K562 (cell line): ENCODE data around the gene TRPC4AP. TPM values are rescaled to one million over a fixed set of nuclear protein-coding genes. Genes with fewer than 3 reads are reported as not detected.

Experiments used
- ATAC-seq: fragments of 200-7000 bp; cut with Tn5 transposase; 3 replicates; pipeline ENCODE4 v1.9.1; 2020; ENCODE audit warnings: moderate library complexity
- BruUV-seq: library from RNA; stranded (reverse); fragments of 400-500 nt; replicated peaks from 2 replicates; lab custom pipeline; 2021; lab: Mats Ljungman, UMichigan
- CTCF ChIA-PET: fragments of 300-600 bp; formaldehyde crosslinking; extraction: SDS; loops from one replicate; lab custom pipeline; 2021; ENCODE audit warnings: low intra/inter-chr PET ratio; lab: Yijun Ruan, JAX
- POLR2A ChIA-PET: fragments of 300-600, 350-650 bp; sonication (Branson Sonifier 250); formaldehyde crosslinking; extraction: SDS; loops from one replicate; lab custom pipeline; 2021; ENCODE audit warnings: antibody characterized with exemption, inconsistent platforms; lab: Yijun Ruan, JAX
- DNase-seq, 4 experiments: peaks; one replicate each; pipeline versions ENCODE4 v3.0.0 to v3.0.0-alpha.2; 2011 to 2018; ENCODE audit warnings: low spot score in 3 of 4, mixed read lengths in 3 of 4; ENCODE audit errors: extremely low read depth in 1 of 4
- FAIRE-seq: peaks from 2 replicates; lab custom pipeline; 2011; peaks lifted over from hg19 to GRCh38; lab: Jason Lieb, UNC
- H2AFZ ChIP-seq: 2 replicates; pipeline ENCODE4 v1.6.0; 2011; ENCODE audit warnings: low read depth, low read length, control low read depth, inconsistent platforms
- H3K27ac ChIP-seq: fragments of 200-600 bp; 3 replicates; pipeline ENCODE4 v1.8.0; 2011; ENCODE audit warnings: low read depth, mild to moderate bottlenecking, control low read depth, inconsistent platforms, low read length, moderate library complexity, mixed read lengths; ENCODE audit errors: extremely low read depth
- H3K27me3 ChIP-seq, 2 experiments: fragments of 300-600 bp in 1 of 2; 2 replicates in 1 of 2; 3 replicates in 1 of 2; pipeline versions ENCODE4 v1.6.0 to v1.8.0; 2011; ENCODE audit warnings: inconsistent platforms in 2 of 2, low read length in 2 of 2, mild to moderate bottlenecking in 1 of 2, mixed read lengths in 1 of 2, moderate library complexity in 1 of 2; ENCODE audit not compliant: control insufficient read depth in 2 of 2, insufficient read depth in 2 of 2
- H3K36me3 ChIP-seq: fragments of 300-600 bp; 3 replicates; pipeline ENCODE4 v1.8.0; 2011; ENCODE audit warnings: mild to moderate bottlenecking, low read length, inconsistent platforms; ENCODE audit not compliant: control insufficient read depth, insufficient read depth
- H3K4me1 ChIP-seq, 2 experiments: fragments of 200-600 bp in 1 of 2; replicated peaks in 1 of 2; 2 replicates in 1 of 2; 3 replicates in 1 of 2; pipeline versions ENCODE4 v1.5.1 to v1.8.0; 2011; ENCODE audit warnings: inconsistent platforms in 2 of 2, low read length in 2 of 2, mild to moderate bottlenecking in 1 of 2, mixed read lengths in 1 of 2, moderate library complexity in 1 of 2; ENCODE audit not compliant: control insufficient read depth in 2 of 2, insufficient read depth in 2 of 2
- H3K4me2 ChIP-seq: 2 replicates; pipeline ENCODE4 v1.6.1; 2011; ENCODE audit warnings: low read length, control low read depth, inconsistent platforms, mixed read lengths; ENCODE audit not compliant: insufficient read depth
- H3K4me3 ChIP-seq: fragments of 200-600 bp; sonication (generic), shearing (Covaris generic); 2 replicates; pipeline ENCODE4 v1.5.1; 2016; ENCODE audit warnings: control low read depth, inconsistent platforms
- H3K79me2 ChIP-seq: fragments of 200-600 bp; 3 replicates; pipeline ENCODE4 v1.8.0; 2011; ENCODE audit warnings: low read length, inconsistent platforms; ENCODE audit not compliant: control insufficient read depth, insufficient read depth
- H3K9ac ChIP-seq, 2 experiments: 2 replicates each; pipeline versions ENCODE4 v1.6.0 to v1.6.1; 2011; ENCODE audit warnings: low read depth in 2 of 2, low read length in 2 of 2, control low read depth in 1 of 2, inconsistent platforms in 1 of 2, mild to moderate bottlenecking in 1 of 2, mixed read lengths in 1 of 2; ENCODE audit not compliant: insufficient read depth in 1 of 2
- H3K9me1 ChIP-seq: one replicate; pipeline ENCODE4 v1.6.0; 2011; ENCODE audit warnings: inconsistent platforms, mild to moderate bottlenecking, low read length, moderate library complexity; ENCODE audit not compliant: control insufficient read depth, insufficient read depth
- H3K9me3 ChIP-seq: replicated peaks from 2 replicates; pipeline ENCODE4 v1.5.1; 2011; ENCODE audit warnings: low read depth, low read length, inconsistent platforms; ENCODE audit not compliant: control insufficient read depth, insufficient read depth
- H4K20me1 ChIP-seq: replicated peaks from 2 replicates; pipeline ENCODE4 v1.6.1; 2011; ENCODE audit warnings: low read length, inconsistent platforms, mixed read lengths; ENCODE audit not compliant: control insufficient read depth, insufficient read depth
- BRF2 ChIP-seq: IDR thresholded peaks from 3 replicates; pipeline ENCODE4 v1.6.1; 2011; ENCODE audit warnings: borderline replicate concordance, mild to moderate bottlenecking; ENCODE audit not compliant: insufficient read length, insufficient read depth
- CBFA2T3 ChIP-seq: fragments of 450-650 bp; IDR thresholded peaks from 2 replicates; pipeline ENCODE4 v1.6.1; 2017
- CBX5 ChIP-seq: IDR thresholded peaks from 2 replicates; pipeline ENCODE4 v1.6.1; 2014; ENCODE audit warnings: low read depth, borderline replicate concordance
- E2F8 ChIP-seq: fragments of 450-650 bp; IDR thresholded peaks from 2 replicates; pipeline ENCODE4 v1.7.1; 2018; ENCODE audit warnings: mild to moderate bottlenecking, low read depth; ENCODE audit not compliant: partially characterized antibody
- HDAC3 ChIP-seq: fragments of 450-650 bp; IDR thresholded peaks from 2 replicates; pipeline ENCODE4 v1.6.1; 2018; ENCODE audit warnings: borderline replicate concordance, mild to moderate bottlenecking, moderate library complexity; ENCODE audit not compliant: partially characterized antibody
- KDM1A ChIP-seq, 2 experiments: fragments of 450-650 bp; IDR thresholded peaks; 2 replicates each; pipeline ENCODE4 v1.6.1; 2016; ENCODE audit warnings: mild to moderate bottlenecking in 2 of 2
- MEIS2 ChIP-seq: fragments of 450-650 bp; IDR thresholded peaks from 2 replicates; pipeline ENCODE4 v1.6.1; 2014; ENCODE audit warnings: mild to moderate bottlenecking; ENCODE audit not compliant: partially characterized antibody
- NRF1 ChIP-seq, 2 experiments: fragments of 450-650 bp; IDR thresholded peaks in 1 of 2; conservative IDR thresholded peaks in 1 of 2; 2 replicates each; pipeline ENCODE4 v1.6.1; 2014; ENCODE audit warnings: mild to moderate bottlenecking in 2 of 2
- POLR3G ChIP-seq: IDR thresholded peaks from 2 replicates; pipeline ENCODE4 v1.6.1; 2011; ENCODE audit not compliant: insufficient read length, insufficient replicate concordance; ENCODE audit errors: extremely low read depth
- RBFOX2 ChIP-seq: fragments of 200-400 bp; formaldehyde crosslinking; IDR thresholded peaks from 2 replicates; pipeline ENCODE4 v1.6.1; 2017; ENCODE audit warnings: low read depth, mild to moderate bottlenecking, low read length, moderate library complexity
- RBM34 ChIP-seq: fragments of 200-400 bp; formaldehyde crosslinking; IDR thresholded peaks from 2 replicates; pipeline ENCODE4 v1.6.1; 2018; ENCODE audit warnings: low read length, borderline replicate concordance; ENCODE audit not compliant: insufficient read depth
- SAP30 ChIP-seq: fragments of 200-600 bp; sonication (generic); IDR thresholded peaks from 2 replicates; pipeline ENCODE4 v1.6.1; 2012; ENCODE audit warnings: borderline replicate concordance, low read depth, mild to moderate bottlenecking, moderate library complexity, low read length, control low read depth, inconsistent platforms; ENCODE audit not compliant: insufficient read depth, poor library complexity, severe bottlenecking
- SMARCE1 ChIP-seq: fragments of 450-650 bp; IDR thresholded peaks from 2 replicates; pipeline ENCODE4 v1.7.1; 2016; ENCODE audit warnings: mild to moderate bottlenecking
- ZC3H11A ChIP-seq: IDR thresholded peaks from 2 replicates; pipeline ENCODE4 v1.6.1; 2012; ENCODE audit warnings: low read depth, low read length, improper control_type of control experiment
- ZFX ChIP-seq: sonication (generic); formaldehyde crosslinking; IDR thresholded peaks from 2 replicates; pipeline ENCODE4 v1.8.0; 2022; ENCODE audit warnings: mild to moderate bottlenecking, missing genetic modification reagents, moderate library complexity
- ZNF175 ChIP-seq: fragments of 200-800 bp; sonication (Bioruptor generic); IDR thresholded peaks from 2 replicates; pipeline ENCODE4 v1.6.1; 2016; ENCODE audit warnings: low read depth, mild to moderate bottlenecking, missing genetic modification characterization, missing compliant biosample characterization
- ZNF384 ChIP-seq: IDR thresholded peaks from 2 replicates; pipeline ENCODE4 v1.6.1; 2012; ENCODE audit warnings: low read depth, low read length, improper control_type of control experiment
- WGBS: fragments of 100-300 bp; shearing (Covaris generic); methylation state at CpG from one replicate; pipeline ENCODE4 v1.1.6; 2016; ENCODE audit warnings: low coverage, mixed read lengths; ENCODE audit not compliant: insufficient coverage; ENCODE audit errors: missing lambda C conversion rate; 5-methylcytosine and 5-hydroxymethylcytosine counted together
- in situ Hi-C: fragments of 300-500 bp; cut with MboI; formaldehyde crosslinking; loops from 4 replicates; pipeline ENCODE4 v1.15.0; 2018; ENCODE audit warnings: inconsistent platforms, mixed read lengths
- intact Hi-C: fragments of 100-400 bp; cut with micrococcal nuclease; formaldehyde crosslinking; loops from 2 replicates; pipeline ENCODE4 v1.14.2; 2022
- polyA plus RNA-seq, 8 experiments: library from polyadenylated mRNA; depleted of rRNA in 4 of 8; stranded (reverse) in 5 of 8; unstranded in 3 of 8; fragments of >200 nt; fragmentation: Nextera tagmentation in 2 of 8; fragmentation: Illumina TruSeq in 1 of 8; extraction: Ambion mirVana in 2 of 8; extraction: Trizol in 1 of 8; gene quantifications; 2 replicates each; pipeline versions ENCODE4 v1.2.1 to v1.2.3, GENCODE V29; 2011 to 2014; ENCODE audit warnings: inconsistent platforms in 1 of 8, missing spikeins in 1 of 8
- total RNA-seq, 7 experiments: library from RNA; depleted of rRNA in 6 of 7; stranded (reverse); fragments of >200 nt in 6 of 7; fragmentation: Illumina TruSeq in 2 of 7; extraction: Trizol in 2 of 7; gene quantifications; 2 replicates each; pipeline versions ENCODE4 v1.2.1 to v1.2.3, GENCODE V29; 2011 to 2021; ENCODE audit warnings: low replicate concordance in 1 of 7

TRPC4AP gene
- total and polyA plus RNA-seq, 9 of the 15 experiments (the other 6 are each of a cell fraction or from before 2014, with no cell fraction given) = 2.3 to 70.3 (median 33.3) TPM

GRCh38 chr20:34956751-34957472 is 135.7 kb downstream of the TRPC4AP start:
- POLR2A ChIA-PET = interaction anchor here (0.9 to 2.8 kb wide), 3 partner anchors 14 to 121 kb away, joined by 4 to 12 read pairs (median 4); no protein-coding TSS in a partner anchor
- Histone ChIP-seq H3K4me1 (peaks cover 23% of the 10 kb centered on the region in 2 experiments; a peak in 4 of 5 replicates), H3K9me1 (no peaks in the 10 kb centered on the region), H3K79me2 (peaks cover 23% of the 10 kb centered on the region), H4K20me1 (no peaks in the 10 kb centered on the region), H3K4me2 (no peak overlapping the region), H3K4me3 (no peak overlapping the region), H2AFZ (peak overlapping the region; percentile 28), H3K9me3 (no peaks in the 10 kb centered on the region), H3K9ac (no peak overlapping the region), H3K27me3 (no peaks in the 10 kb centered on the region), H3K36me3 (peaks cover 12% of the 10 kb centered on the region; the same call in 2 of the 3 replicates), H3K27ac (no peak overlapping the region)
- FAIRE-seq (no peak), DNase-seq (no peak), ATAC-seq (no peak)
- no TSS peak for BruUV-seq
- TF ChIP-seq CBX5 = no peak
- no peak for TF ChIP-seq RBM34
- TF ChIP-seq ZNF384 = no peak
- TF ChIP-seq SAP30 = no peak
- no peak for TF ChIP-seq SMARCE1
- no peak for TF ChIP-seq ZFX (CRISPR knock-in tag)
- TF ChIP-seq RBFOX2 = no peak
- no peak for TF ChIP-seq ZNF175 (CRISPR knock-in tag)
- no peak for TF ChIP-seq HDAC3
- no peak for TF ChIP-seq BRF2
- no peak for TF ChIP-seq E2F8
- TF ChIP-seq POLR3G = no peak
- TF ChIP-seq MEIS2 = no peak
- TF ChIP-seq NRF1 (conservative IDR thresholded peaks at IDR 0.05 in 1 of 2, IDR thresholded peaks at IDR 0.05 in 1 of 2) = no peak
- no peak for TF ChIP-seq CBFA2T3
- TF ChIP-seq ZC3H11A = no peak
- TF ChIP-seq KDM1A (IDR thresholded peaks at IDR 0.05) = no peak
- CTCF ChIA-PET = interaction anchor here (1.1 to 1.2 kb wide), 2 partner anchors 82 to 645 kb away, joined by 4 to 5 read pairs; no protein-coding TSS in a partner anchor
- intact Hi-C loops = no loop called here
- in situ Hi-C loops = loop anchor here (5.0 kb wide), 1 partner anchor 85 kb away; the partner anchor contains the start of gene GGT7
- WGBS = 85% methylated on average over 21 of the region's 21 CpGs
